Peyer's patch (tissue), 4 donors: Measurements from ENCODE around the gene OSBPL3.

ENCODE experiments used
- CTCF ChIP-seq, 6 experiments: fragments of 450-650 bp in 4 of 6; fragments of 200-600 bp in 2 of 6; sonication (generic) in 1 of 6; IDR thresholded peaks; one replicate each; pipeline ENCODE4 v1.5.1; 2017 to 2019; ENCODE audit warnings: antibody characterized with exemption in 6 of 6, mild to moderate bottlenecking in 3 of 6, moderate library complexity in 1 of 6
- POLR2A ChIP-seq, 2 donors: fragments of 450-650 bp; IDR thresholded peaks; one replicate each; pipeline ENCODE4 v1.5.1; 2017; ENCODE audit warnings: antibody characterized with exemption in 2 of 2, mild to moderate bottlenecking in 2 of 2, moderate library complexity in 2 of 2

- TF ChIP-seq CTCF (IDR thresholded peaks at IDR 0.05) (no peak), POLR2A (IDR thresholded peaks at IDR 0.05) (no peak)
These were observed 44.1 kb upstream of the OSBPL3 start for GRCh38 chr7:25024066-25024465.
